ENCODE results near the gene C17orf78. TPM values are rescaled to one million over a fixed set of nuclear protein-coding genes. Genes with fewer than 3 reads are reported as not detected.
"Not testable (repeated sequence)": the region's sequence is repeated elsewhere in the genome, so short reads cannot be mapped to it uniquely, and the experiment has no call there.

C17orf78 gene
- total and polyA plus RNA-seq, 12 donors, result not detected

DNA sequence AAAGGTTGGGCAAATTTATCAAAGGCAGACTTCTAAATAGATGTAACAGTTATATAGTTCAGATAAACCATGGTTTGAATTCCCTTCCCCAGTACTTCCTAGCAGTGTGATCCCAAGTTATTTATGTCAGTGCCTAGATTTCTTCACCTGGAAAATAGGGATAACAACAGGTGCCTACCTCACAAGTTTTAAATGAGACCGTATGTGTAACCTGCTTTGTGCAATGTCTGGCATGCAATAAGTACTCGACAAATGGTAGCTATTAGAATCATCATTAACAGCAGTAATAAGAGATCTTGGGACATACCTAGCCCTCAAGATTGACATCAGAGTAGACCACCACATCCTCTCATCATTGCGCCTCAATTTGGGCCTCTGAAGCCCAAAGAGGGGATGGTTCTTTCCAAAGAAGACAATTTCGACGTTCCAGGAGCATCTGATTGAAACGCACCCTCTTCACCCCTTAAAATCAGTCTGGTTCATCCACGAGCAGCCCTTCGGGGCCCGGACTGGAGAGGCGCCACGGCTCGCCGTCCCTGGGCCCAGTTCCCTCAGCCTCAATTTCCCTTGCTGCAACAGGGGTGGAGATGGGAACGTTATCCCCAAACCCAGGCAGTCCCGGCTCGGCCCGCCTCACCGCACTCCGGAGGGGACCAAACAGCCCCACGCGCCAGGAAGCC, 30.3 kb downstream of the C17orf78 start:
- 0 to 3% (median 1%) methylated on average over 5 to 21 of the region's 21 CpGs for WGBS, 4 donors
- Histone ChIP-seq H3K27me3 (no peaks in the 10 kb centered on the region), H3K27ac (peak overlapping the region in 4 of 5 donors; percentile 46 to 99 (median 82)), H3K4me3 (peak overlapping the region; percentile 11 to 88 (median 48)), H3K36me3 (replicated peaks in 1 of 2) (peaks cover 0 to under 1% of the 10 kb centered on the region in 2 donors), H3K4me1 (replicated peaks in 1 of 2) (peaks cover 7 to 18% of the 10 kb centered on the region in 2 donors), H3K9me3 (replicated peaks in 1 of 3) (no peaks in the 10 kb centered on the region)
- intact Hi-C loops (cut with DNase I), result no loop called here
- no peak for DNase-seq
- no peak for TF ChIP-seq POLR2A (IDR thresholded peaks at IDR 0.05)
- no peak for TF ChIP-seq CTCF (IDR thresholded peaks at IDR 0.05)

GRCh38 chr17:37406635-37407461, 31.1 kb downstream of the C17orf78 start, which contains the start of the genes ACACA and TADA2A:
ACACA (minus strand) TSS chr17:37406836; CDS start chr17:37406299, 537 bp downstream.
TADA2A (plus strand) TSS chr17:37406886; CDS start chr17:37411366, 4,480 bp downstream.
- intact Hi-C loops (cut with DNase I), result no loop called here
- H3K27ac ChIP-seq, result peak within 1 kb of the TSS; percentile 69 to 99 (median 79)
- TF ChIP-seq CTCF (IDR thresholded peaks at IDR 0.05) (peak in 3 of 6 experiments; percentile 23 to 44 (median 40)), POLR2A (IDR thresholded peaks at IDR 0.05) (peak; percentile 46 to 50)
- H3K9me3 ChIP-seq (replicated peaks in 1 of 3), result no peaks in the 10 kb centered on the region
- H3K36me3 ChIP-seq (replicated peaks in 1 of 2), result peaks cover 0 to 8% of the 10 kb centered on the region in 2 donors
- WGBS, 4 donors, result 0 to 1% (median 0%) methylated on average over 2 to 95 of the region's 98 CpGs
- peak; percentile 76 to 84 (median 79) for DNase-seq
- no peaks in the 10 kb centered on the region for H3K27me3 ChIP-seq
- H3K4me1 ChIP-seq (replicated peaks in 1 of 2), result peaks cover 7 to 18% of the 10 kb centered on the region in 2 donors
- H3K4me3 ChIP-seq, result peak within 1 kb of the TSS; percentile 11 to 88 (median 64)

- DNase-seq; H3K27me3 ChIP-seq; H3K9me3 ChIP-seq (replicated peaks in 1 of 3); intact Hi-C loops (cut with DNase I); H3K27ac ChIP-seq; H3K4me3 ChIP-seq: not testable (repeated sequence)
- Histone ChIP-seq H3K4me1 (replicated peaks in 1 of 2) (peaks cover 7 to 18% of the 10 kb centered on the region in 2 donors), H3K36me3 (replicated peaks in 1 of 2) (peaks cover 0 to 15% of the 10 kb centered on the region in 2 donors)
- WGBS, 4 donors, result 93 to 96% (median 94%) methylated on average over 13 of the region's 13 CpGs
Measured at GRCh38 chr17:37408145-37408479, 32.3 kb downstream of the C17orf78 start.

GRCh38 chr17:37410357-37410756, 34.6 kb downstream of the C17orf78 start:
- Histone ChIP-seq H3K4me3 (no peak overlapping the region), H3K27ac (no peak overlapping the region), H3K27me3 (no peaks in the 10 kb centered on the region), H3K4me1 (replicated peaks in 1 of 2) (peaks cover 7 to 18% of the 10 kb centered on the region in 2 donors), H3K9me3 (replicated peaks in 1 of 3) (no peaks in the 10 kb centered on the region), H3K36me3 (replicated peaks in 1 of 2) (peaks cover 0 to 37% of the 10 kb centered on the region in 2 donors)
- no peak for TF ChIP-seq CTCF (IDR thresholded peaks at IDR 0.05)
- TF ChIP-seq POLR2A (IDR thresholded peaks at IDR 0.05), result no peak
- intact Hi-C loops (cut with DNase I), result no loop called here
- DNase-seq, result no peak
- WGBS, 4 donors, result 84 to 99% (median 89%) methylated on average over 3 of the region's 3 CpGs
